Activated B cell treated with CpG ODN at 0.5 μM for 24 hours (primary cell): Measurements from ENCODE around the gene IGDCC3. TPM values are rescaled to one million over a fixed set of nuclear protein-coding genes. Genes with fewer than 3 reads are reported as not detected.

ENCODE experiments used
- ATAC-seq: fragments of 200-7000 bp; cut with Tn5 transposase; one replicate; pipeline ENCODE4 v1.10.0; 2021; ENCODE audit warnings: low read depth, mild to moderate bottlenecking, moderate library complexity
- CTCF ChIA-PET: fragments of 350-600 bp; sonication (Branson Sonifier 250); formaldehyde crosslinking; loops from one replicate; lab custom pipeline; 2021; ENCODE audit warnings: antibody characterized with exemption; lab: Charles Lee
- POLR2A ChIA-PET: fragments of 350-600 bp; sonication (Branson Sonifier 250); formaldehyde crosslinking; loops from one replicate; lab custom pipeline; 2021; ENCODE audit warnings: antibody characterized with exemption; lab: Charles Lee
- DNase-seq: peaks from one replicate; pipeline ENCODE4 v3.0.0; 2022
- H3K27ac Mint-ChIP-seq: one replicate; pipeline ENCODE4 v1.8.0; 2020; ENCODE audit warnings: mixed read lengths
- H3K27me3 Mint-ChIP-seq: one replicate; pipeline ENCODE4 v1.8.0; 2021; ENCODE audit warnings: mixed read lengths
- H3K36me3 Mint-ChIP-seq: one replicate; pipeline ENCODE4 v1.8.0; 2021; ENCODE audit warnings: low read depth, mixed read lengths
- H3K4me1 Mint-ChIP-seq: one replicate; pipeline ENCODE4 v1.8.0; 2021; ENCODE audit warnings: mixed read lengths
- H3K4me3 Mint-ChIP-seq: one replicate; pipeline ENCODE4 v1.8.0; 2020; ENCODE audit warnings: mild to moderate bottlenecking, mixed read lengths
- H3K9me3 Mint-ChIP-seq: one replicate; pipeline ENCODE4 v1.8.0; 2020; ENCODE audit warnings: mixed read lengths
- intact Hi-C: fragments of 100-400 bp; cut with micrococcal nuclease; formaldehyde crosslinking; loops from one replicate; pipeline ENCODE4 v1.15.1; 2024
- total RNA-seq: library from RNA; stranded (reverse); gene quantifications from 2 replicates; pipeline ENCODE4 v1.2.3, GENCODE V29; 2022
- TF ChIP-seq, protein P1 (sequence below): fragments of 200-600 bp; IDR thresholded peaks from one replicate; pipeline ENCODE4 v1.8.0; 2022; ENCODE audit warnings: antibody characterized with exemption, mild to moderate bottlenecking

The IGDCC3 gene
- total RNA-seq, 1 donor from 2014 or later = not detected

DNA sequence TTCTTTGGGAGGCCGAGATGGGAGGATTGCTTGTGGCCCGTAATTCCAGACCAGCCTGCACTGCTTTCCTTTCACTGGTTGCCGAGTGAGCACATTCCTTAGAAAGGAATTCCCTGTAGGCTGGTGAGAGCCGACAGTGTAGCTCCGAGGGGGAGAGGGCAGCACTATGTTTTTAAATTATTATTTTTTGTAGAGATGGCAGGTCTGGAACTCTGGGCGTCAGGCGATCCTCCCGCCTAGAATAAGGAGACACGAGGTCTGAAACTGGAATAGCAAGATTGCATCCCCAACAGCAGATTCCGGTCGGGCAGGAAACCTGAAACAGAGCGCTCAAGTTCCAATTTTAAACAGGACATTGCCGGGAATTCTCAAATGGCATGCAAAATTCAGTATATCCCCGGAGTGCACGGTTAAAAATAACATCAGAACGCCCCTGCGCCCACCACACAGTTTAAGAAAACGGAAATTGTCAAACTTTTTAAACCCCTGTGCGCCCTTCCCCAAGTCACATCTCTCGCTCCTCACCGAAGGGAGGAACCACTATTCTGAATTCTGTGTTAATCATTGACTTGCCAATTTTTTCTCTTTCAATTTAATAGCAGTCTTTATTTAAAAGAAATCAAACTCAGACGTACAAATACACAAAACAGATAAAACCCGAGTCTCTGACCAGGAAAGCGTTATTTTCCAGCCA, 74.0 kb downstream of the IGDCC3 start:
- intact Hi-C loops = loop anchor here (1.0 to 10.0 kb wide), 11 partner anchors 8 to 1201 kb away; partner anchors contain the start of genes CLPX, DIS3L, MTFMT and PARP16
- Mint-ChIP-seq H3K27me3 (no peaks in the 10 kb centered on the region), H3K36me3 (peaks cover 6% of the 10 kb centered on the region), H3K9me3 (no peaks in the 10 kb centered on the region), H3K27ac (peak overlapping the region; percentile 97), H3K4me3 (peak overlapping the region; percentile 96), H3K4me1 (peaks cover 43% of the 10 kb centered on the region)
- DNase-seq = no peak
- POLR2A ChIA-PET = interaction anchor here (0.6 to 3.5 kb wide), 31 partner anchors 9 to 1782 kb away, joined by 3 to 186 read pairs (median 5); partner anchors contain the start of genes CIAO2A, CLPX, DENND4A and DIS3L
- TF ChIP-seq, protein P1, sequence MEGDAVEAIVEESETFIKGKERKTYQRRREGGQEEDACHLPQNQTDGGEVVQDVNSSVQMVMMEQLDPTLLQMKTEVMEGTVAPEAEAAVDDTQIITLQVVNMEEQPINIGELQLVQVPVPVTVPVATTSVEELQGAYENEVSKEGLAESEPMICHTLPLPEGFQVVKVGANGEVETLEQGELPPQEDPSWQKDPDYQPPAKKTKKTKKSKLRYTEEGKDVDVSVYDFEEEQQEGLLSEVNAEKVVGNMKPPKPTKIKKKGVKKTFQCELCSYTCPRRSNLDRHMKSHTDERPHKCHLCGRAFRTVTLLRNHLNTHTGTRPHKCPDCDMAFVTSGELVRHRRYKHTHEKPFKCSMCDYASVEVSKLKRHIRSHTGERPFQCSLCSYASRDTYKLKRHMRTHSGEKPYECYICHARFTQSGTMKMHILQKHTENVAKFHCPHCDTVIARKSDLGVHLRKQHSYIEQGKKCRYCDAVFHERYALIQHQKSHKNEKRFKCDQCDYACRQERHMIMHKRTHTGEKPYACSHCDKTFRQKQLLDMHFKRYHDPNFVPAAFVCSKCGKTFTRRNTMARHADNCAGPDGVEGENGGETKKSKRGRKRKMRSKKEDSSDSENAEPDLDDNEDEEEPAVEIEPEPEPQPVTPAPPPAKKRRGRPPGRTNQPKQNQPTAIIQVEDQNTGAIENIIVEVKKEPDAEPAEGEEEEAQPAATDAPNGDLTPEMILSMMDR = peak; percentile 68
- CTCF ChIA-PET = interaction anchor here (0.9 to 1.0 kb wide), 2 partner anchors 12 to 81 kb away, joined by 3 to 5 read pairs; no protein-coding TSS in a partner anchor
- peak; percentile 1 for ATAC-seq

DNA sequence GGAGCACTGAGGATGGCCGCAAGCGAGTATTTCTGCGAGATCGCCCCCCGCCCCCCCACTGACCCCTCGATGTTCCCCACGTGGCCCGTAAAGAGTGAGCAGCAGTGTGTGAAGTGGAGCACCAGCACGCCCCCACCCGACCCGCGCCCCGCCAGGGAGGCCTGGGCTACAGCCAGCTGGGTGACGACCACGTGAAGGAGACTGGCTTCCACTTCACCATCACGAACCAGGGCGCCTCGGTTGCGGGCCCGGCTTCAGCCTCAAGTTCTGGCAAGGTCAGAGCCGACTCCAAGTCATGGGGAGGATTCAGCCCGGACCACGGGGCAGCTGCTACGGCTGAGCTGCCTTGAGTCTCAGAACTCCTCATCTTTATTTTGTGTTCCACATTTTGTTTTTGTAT, 75.7 kb downstream of the IGDCC3 start:
- Mint-ChIP-seq H3K4me3 (no peak overlapping the region), H3K9me3 (no peaks in the 10 kb centered on the region), H3K27me3 (no peaks in the 10 kb centered on the region), H3K4me1 (peaks cover 58% of the 10 kb centered on the region), H3K27ac (no peak overlapping the region), H3K36me3 (peaks cover 6% of the 10 kb centered on the region)
- TF ChIP-seq, protein P1 = no peak
- DNase-seq = no peak
- intact Hi-C loops = loop anchor here (10.0 kb wide), 3 partner anchors 917 to 1203 kb away; partner anchors contain the start of genes DIS3L, PCLAF, RPL4 and TRIP4
- ChIA-PET POLR2A (interaction anchor here (0.6 to 1.6 kb wide), 2 partner anchors 117 to 409 kb away, joined by 3 to 4 read pairs; partner anchors contain the start of gene CLPX), CTCF (interaction anchor here (0.8 kb wide), 1 partner anchor 15 kb away, joined by 3 read pairs; the partner anchor contains the start of gene PARP16)
- no peak for ATAC-seq

DNA sequence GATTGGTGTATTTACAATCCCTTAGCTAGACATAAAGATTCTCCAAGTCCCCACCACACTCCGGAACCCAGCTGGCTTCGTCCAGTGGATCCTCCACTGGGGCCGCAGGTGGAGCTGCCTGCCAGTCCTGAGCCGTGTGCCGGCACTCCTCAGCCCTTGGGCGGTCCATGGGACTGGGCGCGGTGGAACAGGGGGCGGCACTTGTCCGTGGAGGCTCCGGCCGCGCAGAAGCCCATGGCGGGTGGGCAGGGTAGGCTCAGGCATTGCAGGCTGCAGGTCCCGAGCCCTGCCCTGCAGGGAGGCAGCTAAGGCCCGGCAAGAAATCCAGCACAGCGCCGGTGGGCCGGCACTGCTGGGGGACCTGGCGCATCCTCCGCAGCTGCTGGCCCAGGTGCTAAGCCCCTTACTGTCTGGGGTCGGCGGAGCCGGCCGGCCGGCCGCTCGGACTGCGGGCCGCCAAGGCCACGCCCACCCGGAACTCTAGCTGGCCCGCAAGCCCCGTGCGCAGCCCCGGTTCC, 76.8 kb downstream of the IGDCC3 start:
- intact Hi-C loops = loop anchor here (10.0 kb wide), 3 partner anchors 916 to 1204 kb away; partner anchors contain the start of genes DIS3L, PCLAF, RPL4 and TRIP4
- POLR2A ChIA-PET = interaction anchor here (1.1 to 2.2 kb wide), 3 partner anchors 9 to 115 kb away, joined by 3 to 26 read pairs (median 11); partner anchors contain the start of genes CLPX and PARP16
- no peaks in the 10 kb centered on the region for H3K9me3 Mint-ChIP-seq
- H3K27me3 Mint-ChIP-seq = no peaks in the 10 kb centered on the region
- H3K27ac Mint-ChIP-seq = peak overlapping the region; percentile 93
- peaks cover 58% of the 10 kb centered on the region for H3K4me1 Mint-ChIP-seq
- CTCF ChIA-PET = no interaction called here
- peaks cover 6% of the 10 kb centered on the region for H3K36me3 Mint-ChIP-seq
- TF ChIP-seq, protein P1 = no peak
- no peak overlapping the region for H3K4me3 Mint-ChIP-seq
- DNase-seq (no peak), ATAC-seq (no peak)

DNA sequence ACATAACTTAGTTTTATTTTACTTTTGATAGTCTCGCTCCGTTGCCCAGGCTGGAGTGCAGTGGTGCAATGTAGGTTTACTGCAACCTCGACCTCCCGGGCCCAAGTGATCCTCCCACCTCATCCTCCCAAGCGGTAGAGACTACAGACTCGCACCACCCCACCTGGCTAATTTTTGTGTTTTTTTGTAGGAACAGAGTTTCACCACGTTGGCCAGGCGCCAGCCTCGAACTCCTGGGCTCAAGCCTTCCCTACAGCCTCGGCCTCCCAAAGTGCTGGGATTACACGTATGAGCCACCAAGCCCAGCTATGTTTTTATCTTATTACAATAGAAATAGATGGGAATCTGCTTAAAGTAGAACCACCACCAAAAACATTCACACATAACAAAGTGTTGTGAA, 79.1 kb downstream of the IGDCC3 start:
- Mint-ChIP-seq H3K36me3 (peaks cover 1% of the 10 kb centered on the region), H3K27ac (no peak overlapping the region), H3K4me1 (peaks cover 49% of the 10 kb centered on the region), H3K4me3 (no peak overlapping the region), H3K27me3 (no peaks in the 10 kb centered on the region), H3K9me3 (no peaks in the 10 kb centered on the region)
- POLR2A ChIA-PET = interaction anchor here (1.1 to 4.2 kb wide), 3 partner anchors 12 to 244 kb away, joined by 3 to 121 read pairs (median 11); partner anchors contain the start of gene PARP16
- TF ChIP-seq, protein P1 = no peak
- ATAC-seq (no peak), DNase-seq (no peak)
- CTCF ChIA-PET = interaction anchor here (1.4 to 1.6 kb wide), 2 partner anchors 244 to 265 kb away, joined by 6 to 7 read pairs; no protein-coding TSS in a partner anchor
- intact Hi-C loops = loop anchor here (5.0 kb wide), 1 partner anchor 306 kb away; no protein-coding TSS in a partner anchor
